Stimulated activated CD8-positive, alpha-beta memory T cell treated with anti-CD3 and anti-CD28 coated beads, Interleukin-4, amount 100 ng/mL, for 1 hour (primary cell): ENCODE data around the gene DDR1.
"Not testable (repeated sequence)": the region's sequence is repeated elsewhere in the genome, so short reads cannot be mapped to it uniquely, and the experiment has no call there.

ENCODE experiments used
- DNase-seq, 2 donors: peaks; one replicate each; pipeline ENCODE4 v3.0.0-alpha.2; 2020; ENCODE audit warnings: low read depth in 2 of 2, low spot score in 1 of 2

The DDR1 gene

DNA sequence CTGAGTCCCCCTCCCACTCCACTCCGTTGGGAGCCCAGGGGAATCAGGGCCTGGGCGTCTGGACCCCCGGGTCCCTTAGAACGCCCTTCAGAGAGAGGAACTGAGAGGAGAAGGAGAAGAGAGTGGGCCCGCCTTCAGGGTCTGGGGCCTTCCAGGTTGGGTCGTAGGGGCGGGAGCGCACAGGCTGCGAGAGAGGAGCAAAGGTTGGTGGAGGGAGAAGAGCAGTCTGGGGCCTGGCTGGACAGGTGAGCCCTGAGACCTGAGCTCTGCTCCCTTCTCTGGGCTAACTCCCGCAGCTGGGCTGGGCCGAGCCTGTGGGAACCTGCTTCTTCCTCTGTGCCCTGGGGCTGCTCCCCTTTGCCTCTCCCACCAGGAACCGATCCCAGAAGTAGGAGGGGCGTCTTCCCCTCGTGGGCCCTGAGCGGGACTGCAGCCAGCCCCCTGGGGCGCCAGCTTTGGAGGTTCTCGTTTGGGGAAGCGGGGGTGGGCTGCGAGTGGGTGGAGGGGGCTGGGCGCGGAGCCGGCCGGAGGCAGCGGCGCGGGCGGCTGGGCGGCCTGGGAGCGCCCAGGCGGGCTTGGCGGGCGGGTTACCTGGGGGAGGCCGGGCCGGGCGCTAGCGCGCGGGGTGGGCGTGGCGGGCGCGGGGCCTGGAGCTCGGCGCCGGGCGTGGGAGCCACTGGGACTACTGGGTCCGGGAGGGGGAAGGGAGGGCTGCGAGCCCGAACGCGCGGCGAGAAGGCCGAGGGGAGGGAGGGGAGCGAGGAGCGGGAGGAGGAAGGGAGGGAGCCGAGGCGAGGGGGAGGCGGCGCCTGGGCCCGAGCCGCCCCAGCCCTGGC, at the start of gene DDR1:
Gene DDR1 (plus strand): TSS at position 835 of the 836 bp plus-strand sequence. CDS start 4,211 bp downstream, outside the sequence.
- DNase-seq, result no peak

- DNase-seq, result no peak
Observed at GRCh38 chr6:30834646-30835045, 49.7 kb upstream of the DDR1 start.

- no peak for DNase-seq
Observed at GRCh38 chr6:30835576-30835975, 48.7 kb upstream of the DDR1 start.

GRCh38 chr6:30836431-30836866, 47.9 kb upstream of the DDR1 start:
- no peak for DNase-seq

DNA sequence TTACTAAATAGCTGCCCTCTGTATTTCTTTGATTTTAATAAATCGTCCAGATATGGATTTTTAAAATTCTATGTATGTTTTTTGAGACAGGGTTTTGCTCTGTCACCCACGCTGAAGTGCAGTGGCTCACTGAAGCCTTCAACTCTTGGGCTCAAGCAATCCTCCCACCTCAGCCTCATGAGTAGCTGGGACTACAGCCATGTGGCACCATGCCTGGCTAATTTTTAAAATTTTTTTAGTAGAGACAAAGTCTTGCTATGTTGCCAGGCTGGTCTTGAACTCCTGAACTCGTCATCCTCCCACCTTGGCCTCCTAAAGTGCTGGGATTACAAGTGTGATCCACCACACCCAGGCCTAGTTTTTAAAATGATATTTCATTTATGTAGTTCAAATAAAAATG, 47.4 kb upstream of the DDR1 start:
- no peak for DNase-seq

DNA sequence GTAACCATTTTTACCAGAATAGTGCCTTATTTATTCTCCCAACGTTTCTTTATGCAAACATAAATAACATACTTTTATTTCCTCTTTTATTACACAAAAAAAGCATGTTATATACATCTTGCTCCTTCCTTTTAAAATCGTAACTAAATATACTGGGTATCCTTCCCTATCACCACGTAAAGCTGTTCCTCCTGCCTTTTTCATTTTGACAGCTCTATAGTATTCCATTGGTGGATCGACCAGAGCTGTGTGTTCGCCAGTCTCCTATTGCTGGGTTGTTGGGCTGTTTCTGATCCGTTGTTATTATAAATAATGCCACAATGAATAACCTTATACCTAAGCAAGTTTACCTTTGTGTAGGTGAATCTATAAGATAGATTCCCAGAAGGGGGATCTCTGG, 46.9 kb upstream of the DDR1 start:
- no peak for DNase-seq

GRCh38 chr6:30837870-30838269, 46.4 kb upstream of the DDR1 start:
- DNase-seq, result no peak

DNA sequence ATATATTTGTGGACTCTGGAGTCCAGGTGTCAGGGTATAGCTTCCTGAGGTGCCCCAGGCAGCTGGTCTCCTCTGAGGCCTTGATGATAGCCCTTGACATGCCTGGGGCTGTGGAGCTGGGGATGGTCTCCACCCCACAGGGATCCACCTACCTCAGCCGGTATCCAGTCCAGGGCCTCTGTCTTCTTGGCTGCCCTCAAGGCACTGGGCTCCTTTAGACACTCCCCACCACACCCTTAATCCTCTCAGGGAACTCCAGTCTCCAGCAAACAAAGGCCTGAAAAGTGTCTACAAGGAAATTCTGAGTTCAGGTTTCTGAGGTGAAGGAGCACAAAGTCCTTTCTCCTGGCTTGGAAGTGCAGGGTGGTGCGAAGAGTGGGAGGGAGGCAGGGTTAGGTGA, 44.6 kb upstream of the DDR1 start:
- no peak for DNase-seq

GRCh38 chr6:30840084-30840934, 44.0 kb upstream of the DDR1 start:
- DNase-seq, result no peak

- no peak for DNase-seq
Observed at GRCh38 chr6:30840935-30841643, 43.2 kb upstream of the DDR1 start.

DNA sequence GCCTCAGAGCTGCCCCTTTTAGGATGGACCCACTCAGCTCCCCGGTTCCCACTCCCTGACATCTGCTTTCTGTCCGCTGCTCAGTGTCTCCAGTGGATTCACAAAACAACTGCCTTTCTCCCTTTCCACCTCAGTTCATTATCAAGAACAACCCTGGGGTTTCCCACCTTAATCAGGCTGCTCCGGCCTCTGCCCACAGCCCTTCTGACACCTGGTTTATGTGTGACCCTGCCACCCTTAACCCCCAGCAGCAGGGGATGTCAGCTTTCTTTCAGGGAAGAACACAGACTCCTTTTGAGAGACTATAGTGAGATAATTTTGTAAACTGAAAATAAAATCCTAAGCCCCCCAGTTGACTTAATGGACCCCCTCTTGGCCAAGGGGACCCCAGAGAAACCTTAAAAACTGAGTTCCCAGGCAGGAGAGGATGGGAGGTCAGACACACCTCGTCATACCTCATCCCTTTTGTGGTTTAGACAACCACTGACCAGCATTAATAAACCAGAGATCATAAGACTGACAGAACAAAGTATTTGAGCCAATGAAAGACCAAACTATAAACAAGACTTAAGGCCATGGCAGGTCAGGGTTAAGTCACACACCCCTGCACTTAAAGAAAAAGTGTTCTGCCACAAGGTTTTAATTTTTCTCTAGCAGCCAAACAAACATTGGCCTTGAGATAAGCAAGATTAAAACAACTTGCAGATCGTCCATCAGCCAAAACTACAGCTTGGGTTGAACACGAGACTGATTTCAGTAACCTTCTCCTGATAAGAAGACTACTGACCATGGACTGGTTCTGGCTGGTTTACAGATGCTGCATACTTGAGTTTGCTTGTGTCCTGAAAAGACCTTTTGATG, 42.4 kb upstream of the DDR1 start:
- DNase-seq, result no peak

- no peak for DNase-seq
Observed at GRCh38 chr6:30842754-30843610, 41.3 kb upstream of the DDR1 start.

GRCh38 chr6:30843611-30843998, 40.7 kb upstream of the DDR1 start:
- no peak for DNase-seq

DNA sequence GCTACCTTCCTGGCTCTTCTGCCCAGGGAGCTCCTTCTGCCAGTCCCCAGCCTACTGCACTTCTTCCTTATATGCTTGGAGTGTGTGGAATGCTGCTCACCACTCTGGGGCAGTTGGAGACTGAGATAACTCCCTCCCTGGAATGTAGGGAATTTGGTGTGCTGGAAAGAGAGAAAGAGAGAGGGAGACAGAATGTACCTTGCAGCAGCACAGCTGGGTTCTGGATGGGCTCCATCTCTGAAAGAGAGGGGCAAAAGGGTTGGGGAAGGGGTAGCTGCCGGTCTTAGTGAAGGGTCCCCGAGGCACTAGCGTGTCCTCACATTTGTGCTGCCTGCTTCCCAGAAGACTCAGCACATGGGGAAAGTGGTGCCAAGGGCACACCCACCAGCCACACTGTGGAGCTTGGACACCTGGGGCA, 40.2 kb upstream of the DDR1 start:
- no peak for DNase-seq

DNA sequence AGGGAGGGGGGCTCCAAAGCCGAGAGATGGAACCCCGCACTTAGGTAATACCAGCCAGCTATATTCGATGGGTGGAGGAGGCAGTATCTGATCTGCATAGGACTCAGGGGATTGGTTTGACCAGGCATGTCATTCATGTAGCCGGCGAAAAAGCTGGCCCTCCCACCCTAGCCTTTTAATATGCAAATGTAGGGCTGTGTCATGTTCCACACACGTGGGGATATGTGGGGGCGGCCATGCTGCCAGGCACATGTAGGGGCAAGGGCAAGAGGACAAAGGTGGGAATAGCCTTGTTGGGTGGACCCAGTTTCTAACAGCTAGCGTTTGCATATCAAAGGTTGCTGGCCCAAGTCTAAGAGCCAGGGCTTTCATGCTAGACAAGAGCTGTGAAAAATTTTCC, 39.1 kb upstream of the DDR1 start:
- no peak for DNase-seq

DNA sequence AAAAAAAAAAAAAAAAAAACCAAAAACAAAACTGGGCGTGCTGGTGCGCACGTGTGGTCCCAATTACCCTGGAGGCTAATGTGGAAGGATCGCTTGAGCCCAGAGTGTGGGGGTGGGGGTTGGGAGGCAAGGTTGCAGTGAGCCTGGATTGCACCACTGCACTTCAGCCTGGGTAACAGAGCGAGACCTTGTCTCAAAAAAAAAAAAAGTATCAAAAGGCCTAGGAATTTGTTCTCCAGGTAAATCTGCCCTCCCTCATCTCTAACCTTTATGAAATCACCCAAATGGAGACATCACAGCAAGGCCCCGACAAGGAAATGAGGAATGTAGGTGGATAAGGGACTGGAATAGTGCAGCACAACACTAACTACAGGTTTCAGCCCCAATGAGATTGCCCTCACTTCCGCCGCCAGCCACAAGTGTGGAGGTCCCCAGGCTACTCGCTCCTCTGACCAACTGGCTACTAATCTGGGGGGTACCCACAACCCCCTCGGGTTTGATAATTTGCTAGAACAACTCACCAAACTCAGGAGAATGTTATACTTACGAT, 36.8 kb upstream of the DDR1 start:
- DNase-seq, result no peak

GRCh38 chr6:30847971-30848436, 36.3 kb upstream of the DDR1 start:
- no peak for DNase-seq

- DNase-seq, result no peak
Observed at GRCh38 chr6:30849903-30850651, 34.2 kb upstream of the DDR1 start.

DNA sequence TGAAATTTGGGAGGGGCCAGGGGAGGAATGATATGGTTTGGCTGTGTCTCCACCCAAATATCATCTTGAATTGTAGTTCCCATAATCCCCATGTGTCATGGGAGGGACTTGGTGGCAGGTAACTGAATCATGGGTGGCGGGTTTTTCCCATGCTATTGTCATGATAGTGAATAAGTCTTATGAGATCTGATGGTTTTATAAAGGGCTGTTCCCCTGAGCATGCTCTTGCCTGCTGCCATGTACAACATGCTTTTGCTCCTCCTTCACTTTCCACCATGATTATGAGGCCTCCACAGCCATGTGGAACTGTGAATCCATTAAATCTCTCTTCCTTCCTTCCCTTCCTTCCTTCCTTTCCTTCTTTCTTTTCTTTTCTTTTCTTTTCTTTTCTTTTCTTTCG, 31.9 kb upstream of the DDR1 start:
- not testable (repeated sequence) for DNase-seq
